ENCODE results near the gene CEP170. TPM values are rescaled to one million over a fixed set of nuclear protein-coding genes. Genes with fewer than 3 reads are reported as not detected.

The CEP170 gene
- total and polyA plus RNA-seq, 2 experiments from 2014 or later, result 22.9 to 37.3 TPM

DNA sequence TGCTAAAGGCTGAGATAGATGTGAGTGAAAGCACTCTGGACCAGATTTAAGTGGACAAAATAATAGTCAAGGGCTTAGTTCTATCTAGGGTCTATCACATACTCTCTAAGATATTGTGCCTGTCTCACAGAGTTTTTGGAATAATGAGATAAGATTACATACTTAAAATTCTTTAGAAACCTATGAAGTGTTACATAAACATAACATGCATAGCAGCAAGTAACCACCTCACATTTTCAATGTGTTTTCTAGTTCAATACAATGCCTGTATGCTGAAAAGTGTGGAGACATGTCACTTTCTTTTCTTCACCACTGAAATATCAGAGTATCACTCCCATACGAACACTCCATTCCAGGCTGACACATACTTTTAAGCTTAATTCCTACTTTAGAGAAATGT is 16.9 kb upstream of the CEP170 start:
- Histone ChIP-seq H3K9me2 (replicated peaks; ENCODE audit: insufficient read depth) (no peaks in the 10 kb centered on the region), H3K9me3 (ENCODE audit: low read depth) (no peaks in the 10 kb centered on the region), H3K79me2 (peaks cover 6% of the 10 kb centered on the region), H3K27ac (no peak overlapping the region), H3K4me2 (no peak overlapping the region), H2AFZ (no peak overlapping the region), H3K4me3 (no peak overlapping the region), H3K4me1 (ENCODE audit: insufficient read depth) (peaks cover 4% of the 10 kb centered on the region), H3K27me3 (no peaks in the 10 kb centered on the region), H3K36me3 (replicated peaks; ENCODE audit: insufficient read depth, low read depth) (no peaks in the 10 kb centered on the region), H4K20me1 (ENCODE audit: insufficient read depth, poor library complexity, severe bottlenecking) (no peaks in the 10 kb centered on the region)
- no peak for DNase-seq (ENCODE audit: low spot score)
- TF ChIP-seq CTCF (IDR thresholded peaks at IDR 0.05; ENCODE audit: poor library complexity) (no peak), EZH2 (IDR thresholded peaks at IDR 0.05; ENCODE audit: borderline replicate concordance) (no peak), EZH2phosphoT487 (IDR thresholded peaks at IDR 0.05; ENCODE audit: low read depth, severe bottlenecking, unreplicated experiment) (no peak)
- WGBS (ENCODE audit: low lambda C conversion rate, missing lambda C conversion rate), result 71% methylated on average over 1 of the region's 1 CpG

- Histone ChIP-seq H3K79me2 (peaks cover 16% of the 10 kb centered on the region), H3K4me2 (no peak overlapping the region), H3K9me3 (ENCODE audit: low read depth) (no peaks in the 10 kb centered on the region), H3K4me1 (ENCODE audit: insufficient read depth) (peaks cover 4% of the 10 kb centered on the region), H3K36me3 (replicated peaks; ENCODE audit: insufficient read depth, low read depth) (no peaks in the 10 kb centered on the region), H4K20me1 (ENCODE audit: insufficient read depth, poor library complexity, severe bottlenecking) (no peaks in the 10 kb centered on the region), H3K9me2 (replicated peaks; ENCODE audit: insufficient read depth) (no peaks in the 10 kb centered on the region), H3K4me3 (no peak overlapping the region), H2AFZ (no peak overlapping the region), H3K27ac (no peak overlapping the region), H3K27me3 (no peaks in the 10 kb centered on the region)
- DNase-seq (ENCODE audit: low spot score), result no peak
- WGBS (ENCODE audit: low lambda C conversion rate, missing lambda C conversion rate), result 85% methylated on average over 6 of the region's 6 CpGs
- no peak for TF ChIP-seq CTCF (IDR thresholded peaks at IDR 0.05; ENCODE audit: poor library complexity)
- TF ChIP-seq EZH2phosphoT487 (IDR thresholded peaks at IDR 0.05; ENCODE audit: low read depth, severe bottlenecking, unreplicated experiment), result no peak
- no peak for TF ChIP-seq EZH2 (IDR thresholded peaks at IDR 0.05; ENCODE audit: borderline replicate concordance)
Measured at GRCh38 chr1:243270097-243270864, 15.2 kb upstream of the CEP170 start.

GRCh38 chr1:243269461-243269801 is 14.3 kb upstream of the CEP170 start:
- no peak overlapping the region for H3K4me2 ChIP-seq
- no peak overlapping the region for H3K4me3 ChIP-seq
- H3K4me1 ChIP-seq (ENCODE audit: insufficient read depth), result peaks cover 4% of the 10 kb centered on the region
- no peak for TF ChIP-seq EZH2 (IDR thresholded peaks at IDR 0.05; ENCODE audit: borderline replicate concordance)
- no peak for TF ChIP-seq CTCF (IDR thresholded peaks at IDR 0.05; ENCODE audit: poor library complexity)
- TF ChIP-seq EZH2phosphoT487 (IDR thresholded peaks at IDR 0.05; ENCODE audit: low read depth, severe bottlenecking, unreplicated experiment), result no peak
- H3K79me2 ChIP-seq, result peaks cover 16% of the 10 kb centered on the region
- H2AFZ ChIP-seq, result no peak overlapping the region
- DNase-seq (ENCODE audit: low spot score), result no peak
- no peaks in the 10 kb centered on the region for H4K20me1 ChIP-seq (ENCODE audit: insufficient read depth, poor library complexity, severe bottlenecking)
- no peaks in the 10 kb centered on the region for H3K9me3 ChIP-seq (ENCODE audit: low read depth)
- H3K9me2 ChIP-seq (replicated peaks; ENCODE audit: insufficient read depth), result no peaks in the 10 kb centered on the region
- H3K27me3 ChIP-seq, result no peaks in the 10 kb centered on the region
- 100% methylated on average over 4 of the region's 4 CpGs for WGBS (ENCODE audit: low lambda C conversion rate, missing lambda C conversion rate)
- no peak overlapping the region for H3K27ac ChIP-seq
- H3K36me3 ChIP-seq (replicated peaks; ENCODE audit: insufficient read depth, low read depth), result no peaks in the 10 kb centered on the region
